Liver (tissue), 9 donors: ENCODE data around the gene CASZ1. TPM values are rescaled to one million over a fixed set of nuclear protein-coding genes. Genes with fewer than 3 reads are reported as not detected.
A peak's percentile ranks its signal among the peaks of the same experiment; 100 is the strongest.

ENCODE experiments used
- DNase-seq: peaks from one replicate; pipeline ENCODE4 v3.0.0-alpha.2; 2017; ENCODE audit warnings: low spot score
- H3K27ac ChIP-seq, 2 donors: one replicate each; pipeline ENCODE4 v1.7.0; 2013; ENCODE audit warnings: inconsistent platforms in 2 of 2, low read length in 2 of 2, control low read depth in 1 of 2, low read depth in 1 of 2, mild to moderate bottlenecking in 1 of 2
- H3K27me3 ChIP-seq, 4 donors: one replicate each; pipeline versions ENCODE4 v1.6.1 to v1.7.0; 2013; ENCODE audit warnings: low read length in 3 of 4, inconsistent platforms in 1 of 4, mild to moderate bottlenecking in 1 of 4, moderate library complexity in 1 of 4; ENCODE audit not compliant: control insufficient read depth in 4 of 4, insufficient read depth in 4 of 4
- H3K36me3 ChIP-seq, 4 donors: one replicate each; pipeline versions ENCODE4 v1.6.1 to v1.7.0; 2013; ENCODE audit warnings: low read length in 3 of 4, mild to moderate bottlenecking in 3 of 4, low read depth in 1 of 4, moderate library complexity in 1 of 4; ENCODE audit not compliant: control insufficient read depth in 4 of 4, insufficient read depth in 3 of 4
- H3K4me1 ChIP-seq, 4 donors: one replicate each; pipeline versions ENCODE4 v1.6.1 to v1.7.0; 2013; ENCODE audit warnings: low read length in 3 of 4, mild to moderate bottlenecking in 3 of 4, moderate library complexity in 1 of 4; ENCODE audit not compliant: control insufficient read depth in 4 of 4, insufficient read depth in 4 of 4
- H3K4me3 ChIP-seq, 3 donors: one replicate each; pipeline versions ENCODE4 v1.6.1 to v1.7.0; 2013; ENCODE audit warnings: low read length in 3 of 3, control low read depth in 1 of 3, low read depth in 1 of 3, mild to moderate bottlenecking in 1 of 3
- H3K9ac ChIP-seq, 2 donors: one replicate each; pipeline ENCODE4 v1.7.0; 2013; ENCODE audit warnings: low read length in 2 of 2, mild to moderate bottlenecking in 2 of 2, moderate library complexity in 2 of 2, control low read depth in 1 of 2, low read depth in 1 of 2
- H3K9me3 ChIP-seq, 4 donors: one replicate each; pipeline versions ENCODE4 v1.6.1 to v1.7.0; 2013; ENCODE audit warnings: low read length in 3 of 4; ENCODE audit not compliant: control insufficient read depth in 4 of 4
- ATF3 ChIP-seq: IDR thresholded peaks from 2 replicates; pipeline ENCODE4 v1.6.1; 2016; ENCODE audit warnings: antibody characterized with exemption
- FOXA1 ChIP-seq: IDR thresholded peaks from 2 replicates; pipeline ENCODE4 v1.6.1; 2016; ENCODE audit warnings: antibody characterized with exemption
- FOXA2 ChIP-seq: IDR thresholded peaks from 2 replicates; pipeline ENCODE4 v1.6.1; 2016; ENCODE audit warnings: antibody characterized with exemption
- HNF4A ChIP-seq, 2 donors: conservative IDR thresholded peaks; 2 replicates each; pipeline ENCODE4 v1.6.1; 2016; ENCODE audit warnings: antibody characterized with exemption in 2 of 2, mild to moderate bottlenecking in 2 of 2
- HNF4G ChIP-seq: IDR thresholded peaks from 2 replicates; pipeline ENCODE4 v1.6.1; 2016; ENCODE audit warnings: antibody characterized with exemption
- JUND ChIP-seq, 2 donors: IDR thresholded peaks; 2 replicates each; pipeline ENCODE4 v1.6.1; 2016; ENCODE audit warnings: antibody characterized with exemption in 2 of 2
- MAX ChIP-seq: IDR thresholded peaks from 2 replicates; pipeline ENCODE4 v1.6.1; 2016; ENCODE audit warnings: antibody characterized with exemption
- NR2F2 ChIP-seq: IDR thresholded peaks from 2 replicates; pipeline ENCODE4 v1.6.1; 2016; ENCODE audit warnings: antibody characterized with exemption
- RAD21 ChIP-seq, 2 donors: IDR thresholded peaks; 2 replicates each; pipeline ENCODE4 v1.6.1; 2016; ENCODE audit warnings: antibody characterized with exemption in 2 of 2, mild to moderate bottlenecking in 2 of 2
- REST ChIP-seq: IDR thresholded peaks from 2 replicates; pipeline ENCODE4 v1.6.1; 2016; ENCODE audit warnings: antibody characterized with exemption, mild to moderate bottlenecking
- RXRA ChIP-seq, 2 donors: IDR thresholded peaks; 2 replicates each; pipeline ENCODE4 v1.6.1; 2017 to 2018; ENCODE audit warnings: antibody characterized with exemption in 2 of 2, mild to moderate bottlenecking in 1 of 2
- SP1 ChIP-seq: IDR thresholded peaks from 2 replicates; pipeline ENCODE4 v1.6.1; 2018; ENCODE audit warnings: antibody characterized with exemption, mild to moderate bottlenecking
- TAF1 ChIP-seq: conservative IDR thresholded peaks from 2 replicates; pipeline ENCODE4 v1.6.1; 2016; ENCODE audit warnings: antibody characterized with exemption, mild to moderate bottlenecking
- YY1 ChIP-seq: IDR thresholded peaks from 2 replicates; pipeline ENCODE4 v1.6.1; 2016; ENCODE audit warnings: antibody characterized with exemption, mild to moderate bottlenecking
- ZBTB33 ChIP-seq: IDR thresholded peaks from 2 replicates; pipeline ENCODE4 v1.6.1; 2016; ENCODE audit warnings: antibody characterized with exemption
- WGBS: extraction: QIAGEN DNeasy Blood & Tissue Kit; methylation state at CpG from one replicate; pipeline ENCODE4 v1.1.7; 2013; 5-methylcytosine and 5-hydroxymethylcytosine counted together
- polyA plus RNA-seq, 2 donors: library from polyadenylated mRNA; stranded (reverse) in 1 of 2; unstranded in 1 of 2; fragments of 200-250 nt in 1 of 2; fragments of >200 nt in 1 of 2; fragmentation: Nextera tagmentation in 1 of 2; extraction: Ambion mirVana in 1 of 2; gene quantifications; one replicate each; pipeline versions ENCODE4 v1.2.1 to v1.2.3, GENCODE V29; 2013 to 2015
- total RNA-seq, 2 donors: library from RNA; depleted of rRNA; stranded (reverse); fragments of >200 nt; gene quantifications; one replicate each; pipeline ENCODE4 v1.2.3, GENCODE V29; 2014
- donor health status: healthy.
- donor health status: healthy.
- donor health status: healthy.
- donor health status: healthy.
- donor health status: healthy.

CASZ1 gene
- total and polyA plus RNA-seq, 4 donors = 1.0 to 3.5 (median 1.9) TPM

- DNase-seq = no peak
- no peak overlapping the region for H3K27ac ChIP-seq
- H3K9ac ChIP-seq = no peak overlapping the region
- H3K4me3 ChIP-seq = no peak overlapping the region
- H3K9me3 ChIP-seq = no peaks in the 10 kb centered on the region
- no peaks in the 10 kb centered on the region for H3K36me3 ChIP-seq
- H3K27me3 ChIP-seq = no peaks in the 10 kb centered on the region
- peaks cover 0 to 14% (median 10%) of the 10 kb centered on the region in 4 donors for H3K4me1 ChIP-seq
- WGBS = 93% methylated on average over 9 of the region's 9 CpGs
- TF ChIP-seq FOXA2 (no peak), SP1 (no peak), RXRA (IDR thresholded peaks at IDR 0.05) (no peak), ATF3 (no peak), JUND (IDR thresholded peaks at IDR 0.05) (no peak), NR2F2 (no peak), YY1 (no peak), FOXA1 (no peak), HNF4A (conservative IDR thresholded peaks at IDR 0.05) (no peak), MAX (no peak), TAF1 (no peak), REST (no peak)
Measured at GRCh38 chr1:10767282-10767681, 29.2 kb downstream of the CASZ1 start.

GRCh38 chr1:10765734-10766478, 30.5 kb downstream of the CASZ1 start:
- peaks cover 2 to 26% (median 18%) of the 10 kb centered on the region in 4 donors for H3K4me1 ChIP-seq
- H3K27me3 ChIP-seq = no peaks in the 10 kb centered on the region
- 46% methylated on average over 17 of the region's 17 CpGs for WGBS
- no peak for DNase-seq
- TF ChIP-seq TAF1 (no peak), HNF4G (no peak), ZBTB33 (no peak), RAD21 (IDR thresholded peaks at IDR 0.05) (peak in 1 of 2 donors; percentile 25), ATF3 (no peak), HNF4A (conservative IDR thresholded peaks at IDR 0.05) (peak; percentile 36 to 42), FOXA2 (no peak), NR2F2 (no peak), YY1 (no peak), MAX (no peak), FOXA1 (no peak), RXRA (IDR thresholded peaks at IDR 0.05) (peak; percentile 21 to 42)
- no peak overlapping the region for H3K9ac ChIP-seq
- no peak overlapping the region for H3K4me3 ChIP-seq
- H3K27ac ChIP-seq = no peak overlapping the region
- H3K36me3 ChIP-seq = no peaks in the 10 kb centered on the region
- H3K9me3 ChIP-seq = no peaks in the 10 kb centered on the region
